Kidney epithelial cell (primary cell): ENCODE data around the gene MYO18A. TPM values are rescaled to one million over a fixed set of nuclear protein-coding genes. Genes with fewer than 3 reads are reported as not detected.
A peak's percentile ranks its signal among the peaks of the same experiment; 100 is the strongest.

Source experiments
- DNase-seq: peaks from one replicate; pipeline ENCODE4 v3.0.0-alpha.2; 2010; ENCODE audit warnings: low read depth
- H3K27me3 ChIP-seq: 2 replicates; pipeline ENCODE4 v1.6.0; 2011; ENCODE audit warnings: low read length; ENCODE audit not compliant: control insufficient read depth, insufficient read depth
- H3K36me3 ChIP-seq: 2 replicates; pipeline ENCODE4 v1.5.1; 2011; ENCODE audit warnings: low read length; ENCODE audit not compliant: control insufficient read depth, insufficient read depth
- H3K4me3 ChIP-seq: 2 replicates; pipeline ENCODE4 v1.5.1; 2011; ENCODE audit warnings: low read depth, mild to moderate bottlenecking, control low read depth, low read length
- total RNA-seq: library from RNA; depleted of rRNA; stranded (reverse); fragments of >200 nt; gene quantifications from 2 replicates; pipeline ENCODE4 v1.2.3, GENCODE V29; 2015
- TF ChIP-seq, protein P1 (sequence below): IDR thresholded peaks from 2 replicates; pipeline ENCODE4 v1.5.1; 2011; ENCODE audit warnings: mild to moderate bottlenecking, moderate library complexity, low read length, control low read depth, inconsistent platforms; ENCODE audit not compliant: insufficient read depth, poor library complexity, severe bottlenecking

Gene MYO18A
- total RNA-seq, 1 donor from 2014 or later = 19.8 TPM

DNA sequence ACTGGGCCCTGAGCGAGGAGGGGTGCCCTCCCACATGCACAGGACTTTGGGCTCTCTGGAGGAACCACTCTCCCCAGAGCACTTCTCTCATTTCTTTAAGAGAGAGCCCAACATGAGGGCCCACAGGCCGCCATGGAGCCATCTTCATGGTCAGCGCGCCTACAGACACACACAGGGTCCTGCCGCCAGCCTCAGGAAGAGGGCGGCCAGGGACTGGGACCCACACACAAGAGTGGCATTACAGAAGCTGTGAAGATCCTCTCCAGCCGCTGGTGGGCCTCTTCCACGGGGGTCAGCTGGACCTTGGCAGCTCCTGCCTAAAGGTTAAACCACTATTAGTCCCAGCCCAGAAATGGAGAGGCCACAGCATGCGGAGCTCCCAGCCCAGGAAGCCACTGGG is 54.5 kb downstream of the MYO18A start:
- no peak for DNase-seq
- H3K36me3 ChIP-seq = no peaks in the 10 kb centered on the region
- no peaks in the 10 kb centered on the region for H3K27me3 ChIP-seq
- no peak overlapping the region for H3K4me3 ChIP-seq
- TF ChIP-seq, protein P1, sequence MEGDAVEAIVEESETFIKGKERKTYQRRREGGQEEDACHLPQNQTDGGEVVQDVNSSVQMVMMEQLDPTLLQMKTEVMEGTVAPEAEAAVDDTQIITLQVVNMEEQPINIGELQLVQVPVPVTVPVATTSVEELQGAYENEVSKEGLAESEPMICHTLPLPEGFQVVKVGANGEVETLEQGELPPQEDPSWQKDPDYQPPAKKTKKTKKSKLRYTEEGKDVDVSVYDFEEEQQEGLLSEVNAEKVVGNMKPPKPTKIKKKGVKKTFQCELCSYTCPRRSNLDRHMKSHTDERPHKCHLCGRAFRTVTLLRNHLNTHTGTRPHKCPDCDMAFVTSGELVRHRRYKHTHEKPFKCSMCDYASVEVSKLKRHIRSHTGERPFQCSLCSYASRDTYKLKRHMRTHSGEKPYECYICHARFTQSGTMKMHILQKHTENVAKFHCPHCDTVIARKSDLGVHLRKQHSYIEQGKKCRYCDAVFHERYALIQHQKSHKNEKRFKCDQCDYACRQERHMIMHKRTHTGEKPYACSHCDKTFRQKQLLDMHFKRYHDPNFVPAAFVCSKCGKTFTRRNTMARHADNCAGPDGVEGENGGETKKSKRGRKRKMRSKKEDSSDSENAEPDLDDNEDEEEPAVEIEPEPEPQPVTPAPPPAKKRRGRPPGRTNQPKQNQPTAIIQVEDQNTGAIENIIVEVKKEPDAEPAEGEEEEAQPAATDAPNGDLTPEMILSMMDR = no peak

DNA sequence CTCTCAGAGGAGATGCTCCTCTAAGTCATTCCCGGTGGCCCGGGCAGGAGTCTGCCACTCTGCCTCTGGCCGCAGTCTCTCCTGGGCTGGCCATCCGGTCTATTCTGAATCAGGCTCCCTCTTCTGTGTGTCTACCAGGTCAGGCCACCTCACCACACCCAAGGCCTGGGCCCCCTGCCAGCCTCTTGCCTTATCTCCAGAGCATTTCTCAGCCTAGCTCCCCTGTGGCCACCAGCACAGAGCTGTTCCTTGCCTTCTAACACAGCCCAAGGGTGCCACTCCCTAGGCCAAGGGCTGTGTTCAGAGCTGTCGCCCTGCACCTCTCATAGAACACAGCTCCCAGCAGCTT is 55.3 kb downstream of the MYO18A start:
- TF ChIP-seq, protein P1 = no peak
- peaks cover 3% of the 10 kb centered on the region for H3K36me3 ChIP-seq
- no peak for DNase-seq

DNA sequence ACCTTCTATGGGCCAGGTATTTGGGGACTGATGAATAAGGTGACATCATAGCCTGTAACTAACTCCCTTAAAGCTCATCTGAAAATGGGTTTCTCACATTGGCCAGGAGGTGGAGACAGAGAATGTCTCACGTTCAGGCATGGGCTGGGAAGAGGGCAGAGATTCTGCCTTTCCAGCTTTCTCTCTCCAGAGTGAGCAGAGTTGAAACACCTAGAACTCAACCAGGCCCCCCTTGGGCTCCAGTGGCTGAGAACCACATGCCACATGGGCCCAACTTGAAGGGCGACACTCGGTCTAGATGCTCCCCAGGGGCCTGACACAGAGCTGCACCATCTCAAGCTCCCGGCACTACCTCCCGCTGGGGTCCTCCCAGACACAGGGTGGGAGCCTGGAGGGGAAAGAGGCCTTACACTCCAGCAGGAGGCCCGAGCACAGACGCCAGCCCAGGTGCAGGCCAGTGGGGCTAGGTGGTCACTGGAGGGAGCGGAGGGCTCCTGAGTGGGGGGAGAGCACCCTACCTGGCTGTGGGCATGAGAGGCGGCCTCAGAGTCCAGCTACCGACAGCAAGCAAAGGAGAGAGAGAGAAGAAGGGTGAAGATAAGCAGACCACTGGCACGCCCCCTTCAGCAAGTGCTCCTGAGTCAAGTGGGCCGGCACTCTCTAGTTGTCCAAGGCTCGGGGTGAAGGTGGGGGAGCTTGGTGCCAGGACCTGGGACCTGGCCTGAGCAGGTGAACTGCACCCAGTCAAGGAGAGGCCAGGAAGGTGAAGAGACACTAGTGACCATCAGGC is 55.9 kb downstream of the MYO18A start:
- no peaks in the 10 kb centered on the region for H3K27me3 ChIP-seq
- peaks cover 3% of the 10 kb centered on the region for H3K36me3 ChIP-seq
- DNase-seq = no peak
- H3K4me3 ChIP-seq = no peak overlapping the region
- TF ChIP-seq, protein P1 = peak; percentile 76

More for the DNA sequence above, 55.3 kb downstream of the MYO18A start:
- Histone ChIP-seq H3K27me3 (no peaks in the 10 kb centered on the region), H3K4me3 (no peak overlapping the region)

DNA sequence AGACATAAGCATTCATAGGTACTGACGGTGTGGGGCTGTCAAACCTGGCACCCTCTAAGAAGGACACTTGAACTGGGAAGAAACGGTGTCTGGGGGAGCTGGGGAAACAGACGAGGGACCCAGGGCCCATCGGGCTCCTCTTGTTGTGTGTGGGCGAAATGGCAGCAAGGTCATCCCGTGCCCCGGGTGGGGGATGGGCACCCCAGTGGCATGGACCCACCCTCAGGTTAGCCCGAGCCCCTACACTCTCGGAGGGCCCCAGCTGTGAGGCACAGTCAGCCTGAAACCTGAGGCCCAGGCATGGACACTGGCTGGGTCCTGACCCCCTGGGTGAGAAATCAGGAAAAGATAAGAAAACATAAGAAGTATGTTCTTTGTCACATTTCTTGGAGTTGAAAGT is 57.1 kb downstream of the MYO18A start:
- DNase-seq = no peak
- Histone ChIP-seq H3K36me3 (peaks cover 3% of the 10 kb centered on the region), H3K27me3 (no peaks in the 10 kb centered on the region), H3K4me3 (no peak overlapping the region)
- TF ChIP-seq, protein P1 = no peak

DNA sequence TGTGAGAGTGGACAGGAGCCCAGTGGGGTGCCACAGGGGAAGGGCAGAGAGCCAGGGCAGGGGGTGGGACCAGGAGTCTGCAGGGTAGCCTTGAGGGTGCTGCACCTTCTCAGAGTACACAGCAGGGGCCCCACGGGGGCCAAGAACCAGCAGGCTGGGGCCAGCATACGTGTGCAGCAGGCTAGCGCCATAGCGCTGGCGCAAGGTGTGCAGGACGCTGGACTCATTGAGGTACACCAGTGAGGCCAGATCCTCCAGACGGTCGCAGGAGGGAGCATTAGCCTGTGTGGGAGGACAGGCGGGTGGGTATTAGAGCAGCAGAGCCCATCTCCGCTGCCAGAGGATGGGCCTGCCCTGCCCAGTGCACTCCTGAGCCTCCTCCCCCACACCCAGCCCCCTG is 58.8 kb downstream of the MYO18A start:
- Histone ChIP-seq H3K36me3 (peaks cover 3% of the 10 kb centered on the region), H3K4me3 (no peak overlapping the region), H3K27me3 (no peaks in the 10 kb centered on the region)
- TF ChIP-seq, protein P1 = no peak
- DNase-seq = no peak

DNA sequence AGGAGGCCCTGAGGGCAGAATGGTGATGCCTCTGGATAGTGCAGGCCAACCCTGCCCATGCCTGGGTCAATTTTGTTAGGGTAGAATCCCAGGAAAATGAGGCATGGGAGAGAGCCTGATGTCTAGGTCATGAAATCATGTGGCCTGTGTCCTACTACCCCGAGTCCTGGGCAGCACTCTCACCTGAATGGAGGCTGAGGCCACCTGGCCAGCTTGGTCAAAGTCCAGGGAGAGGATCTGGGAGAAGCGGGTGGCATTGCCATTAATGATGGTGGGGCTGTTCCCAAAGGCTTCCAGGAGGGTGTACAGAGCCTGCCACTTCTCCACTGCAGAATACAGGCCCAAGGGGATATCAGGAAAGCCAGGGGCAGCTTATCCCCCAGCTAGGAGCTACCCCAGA is 59.8 kb downstream of the MYO18A start:
- no peak overlapping the region for H3K4me3 ChIP-seq
- DNase-seq = no peak
- TF ChIP-seq, protein P1 = no peak
- no peaks in the 10 kb centered on the region for H3K27me3 ChIP-seq
- H3K36me3 ChIP-seq = peaks cover 3% of the 10 kb centered on the region
